NCI-H1048 (cell line): ENCODE measurements around the gene C11orf21.
"Not testable (repeated sequence)": the region's sequence is repeated elsewhere in the genome, so short reads cannot be mapped to it uniquely, and the experiment has no call there.

Experiments
- DNase-seq: peaks from one replicate; lab custom pipeline; 2025; lab: John Stamatoyannopoulos, UW

C11orf21 gene

GRCh38 chr11:2301631-2302305 lies at the start of gene C11orf21, which contains the start of gene TSPAN32:
Gene C11orf21, minus strand, starts transcription at chr11:2301918. Its CDS starts 110 bp downstream, at chr11:2301808.
Gene TSPAN32, plus strand, starts transcription at chr11:2302013. Its CDS starts 137 bp downstream, at chr11:2302150.
- no peak for DNase-seq

- DNase-seq: no peak
Measured at GRCh38 chr11:2348986-2349385, 47.3 kb upstream of the C11orf21 start.

- DNase-seq: no peak
Measured at GRCh38 chr11:2347308-2347830, 45.7 kb upstream of the C11orf21 start.

GRCh38 chr11:2346586-2347307 lies 45.0 kb upstream of the C11orf21 start:
- DNase-seq: no peak

- DNase-seq: no peak
Measured at GRCh38 chr11:2346014-2346413, 44.3 kb upstream of the C11orf21 start.

- no peak for DNase-seq
Measured at GRCh38 chr11:2345050-2345449, 43.3 kb upstream of the C11orf21 start.

GRCh38 chr11:2343502-2343901 lies 41.8 kb upstream of the C11orf21 start:
- no peak for DNase-seq

- DNase-seq: no peak
Measured at GRCh38 chr11:2342981-2343380, 41.3 kb upstream of the C11orf21 start.

- DNase-seq: no peak
Measured at GRCh38 chr11:2342557-2342956, 40.8 kb upstream of the C11orf21 start.

- not testable (repeated sequence) for DNase-seq
Measured at GRCh38 chr11:2338760-2339159, 37.0 kb upstream of the C11orf21 start.

- not testable (repeated sequence) for DNase-seq
Measured at GRCh38 chr11:2335286-2335685, 33.6 kb upstream of the C11orf21 start.

- not testable (repeated sequence) for DNase-seq
Measured at GRCh38 chr11:2333486-2334205, 31.9 kb upstream of the C11orf21 start.

GRCh38 chr11:2332569-2332968 lies 30.9 kb upstream of the C11orf21 start:
- DNase-seq: not testable (repeated sequence)

GRCh38 chr11:2331404-2331803 lies 29.7 kb upstream of the C11orf21 start:
- DNase-seq: no peak

- DNase-seq: no peak
Measured at GRCh38 chr11:2330696-2331095, 29.0 kb upstream of the C11orf21 start.

- no peak for DNase-seq
Measured at GRCh38 chr11:2329551-2329950, 27.8 kb upstream of the C11orf21 start.

- DNase-seq: no peak
Measured at GRCh38 chr11:2328656-2329354, 27.1 kb upstream of the C11orf21 start.

- DNase-seq: no peak
Measured at GRCh38 chr11:2328021-2328420, 26.3 kb upstream of the C11orf21 start.

GRCh38 chr11:2327032-2327431 lies 25.3 kb upstream of the C11orf21 start:
- DNase-seq: no peak

GRCh38 chr11:2325719-2326118 lies 24.0 kb upstream of the C11orf21 start:
- DNase-seq: no peak

GRCh38 chr11:2325123-2325522 lies 23.4 kb upstream of the C11orf21 start:
- no peak for DNase-seq

GRCh38 chr11:2321311-2321683 lies 19.6 kb upstream of the C11orf21 start:
- no peak for DNase-seq
